Measurements from ENCODE around the gene BET1L.
"Not testable (repeated sequence)": the region's sequence is repeated elsewhere in the genome, so short reads cannot be mapped to it uniquely, and the experiment has no call there.

The BET1L gene

DNA sequence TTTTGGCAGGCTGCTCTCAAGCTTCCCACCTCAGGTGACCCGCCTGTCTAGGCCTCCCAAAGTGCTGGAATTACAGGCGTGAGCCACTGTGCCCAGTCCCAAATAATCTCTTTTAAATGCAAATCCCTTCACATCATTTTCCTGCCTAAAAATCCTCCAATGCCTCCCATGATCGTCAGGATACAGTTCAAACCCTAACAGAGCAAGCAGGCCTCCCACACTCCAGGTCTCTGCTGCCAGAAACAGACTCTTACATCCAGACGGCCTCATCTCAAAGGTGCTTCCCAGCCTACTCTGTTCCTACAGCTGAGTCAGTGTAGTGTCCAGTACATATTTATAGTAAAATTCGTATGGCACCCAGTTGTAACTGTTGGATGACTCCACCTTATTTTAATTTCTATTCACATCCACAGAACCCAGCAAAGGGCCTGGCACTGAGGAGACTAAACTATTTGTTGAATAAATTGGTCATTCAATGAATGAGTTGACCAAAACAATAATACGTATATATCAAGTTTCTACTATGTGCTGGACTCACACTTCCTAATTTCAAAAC is 20.7 kb upstream of the BET1L start:
- no peak for DNase-seq

DNA sequence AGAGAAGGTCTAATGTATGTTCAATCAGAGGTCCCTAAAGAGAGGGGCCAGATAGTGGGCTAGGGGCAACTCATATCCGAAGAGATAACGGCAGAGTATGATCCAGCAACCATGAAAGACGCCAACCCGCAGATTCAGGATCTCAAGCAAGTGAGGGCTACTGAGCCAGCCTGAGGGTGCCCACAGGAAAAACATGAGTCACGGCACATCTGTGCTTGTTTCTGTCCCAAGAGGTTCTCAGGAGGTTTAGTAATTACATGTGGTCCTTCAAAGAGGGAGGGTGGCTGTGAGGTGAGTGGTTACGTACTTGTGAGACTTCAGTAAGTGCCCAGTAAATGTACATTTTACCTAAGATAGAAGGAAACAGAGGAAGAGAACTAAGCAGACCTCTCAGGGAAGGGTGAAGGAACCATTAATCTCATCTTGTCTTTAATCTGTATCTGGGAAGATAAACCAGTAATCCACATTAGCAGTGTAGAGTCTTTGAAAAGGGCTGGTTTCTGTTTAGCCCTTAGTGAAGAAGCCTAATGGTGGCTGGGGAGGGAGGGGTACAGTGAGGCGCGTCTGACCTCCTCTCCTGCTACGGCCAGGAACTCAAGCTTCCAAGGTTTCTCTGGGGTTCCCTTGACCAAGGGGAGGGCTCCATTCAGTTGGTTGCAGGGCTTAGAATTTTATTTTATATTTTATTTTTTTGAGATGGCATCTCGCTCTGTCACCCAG is 18.7 kb upstream of the BET1L start:
- DNase-seq: no peak

GRCh38 chr11:224424-224823 is 17.2 kb upstream of the BET1L start:
- DNase-seq: no peak

DNA sequence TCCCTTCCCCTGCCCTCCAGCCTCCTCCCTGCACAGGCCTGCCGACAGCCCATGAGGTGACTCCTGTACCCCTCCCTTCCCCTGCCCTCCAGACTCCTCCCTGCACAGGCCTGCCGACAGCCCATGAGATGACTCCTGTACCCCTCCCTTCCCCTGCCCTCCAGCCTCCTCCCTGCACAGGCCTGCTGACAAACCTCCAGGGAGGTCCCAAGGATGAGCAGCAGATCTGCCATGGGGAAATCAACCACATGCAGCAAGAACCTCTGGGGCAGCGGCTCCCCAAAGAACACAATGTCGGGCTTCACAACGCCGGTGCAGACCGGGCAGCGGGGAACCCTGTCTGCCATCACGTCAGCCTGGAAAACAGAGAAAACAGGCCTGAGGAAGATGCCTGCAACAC is 16.7 kb upstream of the BET1L start:
- no peak for DNase-seq

GRCh38 chr11:223026-223789 is 16.0 kb upstream of the BET1L start:
- DNase-seq: no peak

- no peak for DNase-seq
Measured at GRCh38 chr11:221998-222789, 15.0 kb upstream of the BET1L start.

DNA sequence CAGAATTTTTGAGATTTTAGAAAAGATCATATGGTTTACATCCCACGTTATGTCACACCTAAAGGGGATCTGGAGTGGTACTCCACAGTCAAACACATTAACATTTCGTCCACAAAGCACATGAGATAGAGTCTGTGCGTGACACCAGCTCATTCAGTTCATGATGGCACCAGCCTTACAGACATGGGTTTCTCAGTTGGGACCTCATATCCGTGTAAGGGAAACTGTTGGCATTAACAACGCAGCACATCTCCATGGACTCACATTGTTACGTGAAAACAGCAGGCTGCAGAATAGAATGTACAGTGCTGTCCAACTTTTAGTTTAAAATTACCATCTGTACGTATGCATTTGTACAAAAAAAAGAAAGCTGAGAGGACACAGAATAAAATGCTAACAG is 14.3 kb upstream of the BET1L start:
- DNase-seq: no peak

GRCh38 chr11:220641-221215 is 13.5 kb upstream of the BET1L start:
- DNase-seq: not testable (repeated sequence)

GRCh38 chr11:218815-219593 is 11.8 kb upstream of the BET1L start:
- no peak for DNase-seq

- DNase-seq: no peak
Measured at GRCh38 chr11:217704-218103, 10.5 kb upstream of the BET1L start.

- DNase-seq: no peak
Measured at GRCh38 chr11:216081-216974, 9.1 kb upstream of the BET1L start.

DNA sequence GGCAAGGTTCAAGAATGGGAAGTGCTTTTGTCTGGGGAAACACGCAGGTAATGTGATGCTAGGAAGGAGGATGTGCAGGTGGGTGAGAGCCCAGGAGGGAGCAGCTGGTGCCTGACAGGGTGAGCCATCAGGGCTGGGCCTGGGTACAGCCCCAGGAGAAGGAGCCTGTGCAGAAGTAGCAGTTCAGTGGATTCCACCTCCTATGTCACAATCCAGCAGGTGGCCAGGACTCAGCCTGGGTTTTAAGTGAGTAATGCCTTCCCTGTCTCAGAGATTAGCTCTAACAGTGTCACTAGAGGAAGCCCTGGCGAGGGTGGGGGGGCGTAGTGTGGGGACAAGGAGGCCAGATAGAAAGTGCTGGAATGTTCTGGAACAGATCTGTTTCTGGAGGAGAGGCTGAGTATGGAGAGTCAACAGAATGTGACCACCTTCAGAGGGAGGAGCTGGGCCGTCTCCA is 8.4 kb upstream of the BET1L start:
- no peak for DNase-seq

DNA sequence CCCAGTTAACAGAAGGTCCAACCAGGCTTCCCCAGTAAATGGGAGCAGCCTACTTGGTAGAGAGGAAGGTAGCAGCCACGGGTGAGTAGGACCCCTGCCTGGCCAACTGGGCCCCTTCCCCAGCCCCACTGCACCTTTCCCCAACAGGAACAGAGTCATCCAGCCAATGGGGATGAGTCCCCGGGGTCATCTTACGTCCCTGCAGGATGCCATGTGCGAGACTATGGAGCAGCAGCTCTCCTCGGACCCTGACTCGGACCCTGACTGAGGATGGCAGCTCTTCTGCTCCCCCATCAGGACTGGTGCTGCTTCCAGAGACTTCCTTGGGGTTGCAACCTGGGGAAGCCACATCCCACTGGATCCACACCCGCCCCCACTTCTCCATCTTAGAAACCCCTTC is 6.9 kb upstream of the BET1L start:
- DNase-seq: no peak

DNA sequence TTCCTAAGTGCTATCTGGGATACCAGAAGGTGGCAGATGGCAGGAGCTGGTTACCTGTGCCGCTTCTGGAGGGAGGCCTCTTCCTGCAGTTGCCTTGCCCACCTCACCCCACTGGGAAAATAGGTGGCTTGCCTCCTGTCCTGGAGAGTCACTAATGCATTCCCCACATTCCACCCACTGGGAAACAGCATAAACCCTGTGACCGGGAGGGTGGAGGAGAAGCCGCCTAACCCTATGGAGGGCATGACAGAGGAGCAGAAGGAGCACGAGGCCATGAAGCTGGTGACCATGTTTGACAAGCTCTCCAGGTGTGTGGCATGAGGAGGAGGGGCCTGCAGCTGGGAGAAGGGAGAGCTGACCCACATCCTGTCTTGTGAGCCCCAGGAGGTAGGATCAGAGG is 5.9 kb upstream of the BET1L start:
- DNase-seq: no peak

DNA sequence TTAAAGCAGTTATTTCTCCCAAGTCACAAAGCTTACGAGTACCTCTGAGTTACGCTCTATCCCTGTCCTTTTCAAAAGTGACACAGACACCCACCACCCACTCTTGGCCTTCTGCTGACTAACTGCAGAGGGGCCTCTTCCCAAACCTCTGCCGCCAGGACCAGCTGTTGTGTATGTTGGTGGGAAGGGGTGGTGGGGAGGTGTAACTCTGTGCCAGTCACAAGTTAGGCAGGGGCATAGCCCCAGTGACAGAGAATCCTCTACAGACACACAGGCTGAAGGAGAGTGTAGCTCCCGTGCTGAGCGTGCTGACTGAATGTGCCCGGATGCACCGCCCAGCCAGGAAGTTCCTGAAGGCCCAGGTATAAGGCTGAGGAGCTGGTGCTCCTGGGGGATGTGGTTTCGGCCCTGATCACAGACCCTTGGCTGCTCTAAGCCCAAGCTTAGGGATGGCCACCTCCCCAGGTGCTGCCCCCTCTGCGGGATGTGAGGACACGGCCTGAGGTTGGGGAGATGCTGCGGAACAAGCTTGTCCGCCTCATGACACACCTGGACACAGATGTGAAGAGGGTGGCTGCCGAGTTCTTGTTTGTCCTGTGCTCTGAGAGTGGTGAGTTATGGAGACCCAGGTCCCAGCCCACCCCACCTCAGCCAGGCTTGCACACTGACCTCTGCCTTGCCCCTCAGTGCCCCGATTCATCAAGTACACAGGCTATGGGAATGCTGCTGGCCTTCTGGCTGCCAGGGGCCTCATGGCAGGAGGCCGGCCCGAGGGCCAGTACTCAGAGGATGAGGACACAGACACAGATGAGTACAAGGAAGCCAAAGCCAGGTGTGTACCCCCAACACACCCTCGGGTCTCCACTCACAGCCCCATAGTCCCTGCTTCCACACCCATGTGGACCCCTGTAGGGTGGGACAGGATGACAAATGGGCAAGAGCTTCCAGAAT is 5.2 kb upstream of the BET1L start:
- no peak for DNase-seq

DNA sequence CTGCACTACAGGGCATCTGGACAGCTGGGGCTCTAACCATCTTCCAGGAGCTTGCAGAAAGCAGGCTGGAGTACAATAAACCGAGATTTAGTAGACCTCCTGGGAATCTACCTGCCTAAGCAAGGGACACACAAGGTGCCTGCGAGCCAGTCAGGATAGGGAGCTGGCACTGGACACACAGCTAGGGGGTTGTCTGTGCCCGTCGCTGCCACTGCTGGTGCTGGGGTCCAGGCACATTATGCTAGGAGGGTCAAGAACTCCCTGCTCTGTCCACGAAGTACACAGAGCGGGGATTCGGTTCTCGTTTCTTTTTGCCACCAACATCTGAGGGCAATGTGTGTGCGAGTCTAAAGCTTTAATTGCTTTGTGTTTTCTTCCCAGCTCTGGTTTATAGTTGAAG is 4.5 kb upstream of the BET1L start:
- no peak for DNase-seq

GRCh38 chr11:211295-211694 is 4.1 kb upstream of the BET1L start:
- DNase-seq: no peak

DNA sequence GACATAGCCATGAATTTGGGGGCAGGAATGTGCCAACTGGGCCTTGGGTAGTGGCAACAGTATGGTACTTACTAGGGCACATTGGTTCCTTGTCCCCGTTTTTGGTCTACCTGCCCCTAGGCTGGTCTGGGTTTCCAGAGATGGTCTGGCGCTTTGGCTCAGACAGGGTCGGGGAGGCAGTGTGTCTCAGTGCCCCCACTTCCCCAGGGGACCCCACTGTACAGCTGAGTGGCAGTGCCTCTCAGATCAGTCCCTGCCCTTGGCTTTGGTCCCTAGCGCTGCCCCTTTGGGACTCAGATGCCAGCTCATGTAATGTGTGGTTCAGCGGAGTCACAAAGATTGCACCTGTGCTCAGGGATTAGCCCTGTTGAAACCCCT is 3.6 kb upstream of the BET1L start:
- no peak for DNase-seq

GRCh38 chr11:210122-210802 is 3.1 kb upstream of the BET1L start:
- DNase-seq: no peak
